IMR-90 (cell line): ENCODE measurements around the gene CEP83. TPM values are rescaled to one million over a fixed set of nuclear protein-coding genes. Genes with fewer than 3 reads are reported as not detected.
A peak's percentile ranks its signal among the peaks of the same experiment; 100 is the strongest.

Experiments
- ATAC-seq: fragments of 200-7000 bp; cut with Tn5 transposase; 2 replicates; pipeline ENCODE4 v1.9.1; 2020; ENCODE audit warnings: low read depth, mild to moderate bottlenecking, moderate library complexity
- BruUV-seq: library from RNA; stranded (reverse); fragments of 400-500 nt; replicated peaks from 2 replicates; lab custom pipeline; 2021; lab: Mats Ljungman, UMichigan
- CTCF ChIA-PET: fragments of 300-600 bp; formaldehyde crosslinking; extraction: SDS; loops from one replicate; lab custom pipeline; 2021; ENCODE audit warnings: antibody characterized with exemption; lab: Yijun Ruan, JAX
- POLR2A ChIA-PET: fragments of 300-600 bp; sonication (Branson Sonifier 250); formaldehyde crosslinking; loops from one replicate; lab custom pipeline; 2022; ENCODE audit warnings: antibody characterized with exemption; ENCODE audit not compliant: unreplicated experiment; lab: Charles Lee
- DNase-seq: peaks from one replicate; pipeline ENCODE4 v3.0.0; 2013
- H2AFZ ChIP-seq: replicated peaks from 2 replicates; pipeline ENCODE3; 2013; ENCODE audit warnings: low read length, mild to moderate bottlenecking; ENCODE audit not compliant: poor library complexity
- H2AK5ac ChIP-seq: 2 replicates; pipeline ENCODE4 v1.6.1; 2013; ENCODE audit warnings: low read depth, low read length, inconsistent platforms
- H2AK9ac ChIP-seq: replicated peaks from 2 replicates; pipeline ENCODE3; 2013; ENCODE audit warnings: mild to moderate bottlenecking, low read depth, low read length, moderate library complexity; ENCODE audit not compliant: poor library complexity
- H2BK120ac ChIP-seq: 2 replicates; pipeline ENCODE4 v1.6.1; 2013; ENCODE audit warnings: low read depth, low read length, inconsistent platforms
- H2BK15ac ChIP-seq: 3 replicates; pipeline ENCODE4 v1.6.1; 2013; ENCODE audit warnings: low read depth, low read length, inconsistent platforms
- H2BK20ac ChIP-seq: 2 replicates; pipeline ENCODE4 v1.6.1; 2013; ENCODE audit warnings: low read depth, mild to moderate bottlenecking, inconsistent platforms, low read length, moderate library complexity
- H2BK5ac ChIP-seq: 2 replicates; pipeline ENCODE4 v1.6.1; 2013; ENCODE audit warnings: mild to moderate bottlenecking, low read depth, low read length, inconsistent platforms; ENCODE audit not compliant: poor library complexity, severe bottlenecking
- H3K14ac ChIP-seq: replicated peaks from 2 replicates; pipeline ENCODE4 v1.6.1; 2013; ENCODE audit warnings: low read depth, low read length, inconsistent platforms
- H3K18ac ChIP-seq: 2 replicates; pipeline ENCODE4 v1.6.1; 2013; ENCODE audit warnings: low read depth, low read length, control low read depth
- H3K23ac ChIP-seq: 2 replicates; pipeline ENCODE4 v1.6.1; 2013; ENCODE audit warnings: low read depth, low read length, inconsistent platforms
- H3K27ac ChIP-seq: 2 replicates; pipeline ENCODE4 v1.5.1; 2013; ENCODE audit warnings: mild to moderate bottlenecking, control low read depth, low read length; ENCODE audit not compliant: insufficient read depth
- H3K27me3 ChIP-seq: 2 replicates; pipeline ENCODE4 v1.6.1; 2013; ENCODE audit warnings: low read length; ENCODE audit not compliant: control insufficient read depth, insufficient read depth
- H3K36me3 ChIP-seq: 2 replicates; pipeline ENCODE4 v1.6.1; 2013; ENCODE audit warnings: low read length, mixed read lengths; ENCODE audit not compliant: control insufficient read depth, insufficient read depth
- H3K4ac ChIP-seq: 2 replicates; pipeline ENCODE4 v1.6.1; 2013; ENCODE audit warnings: low read depth, low read length, inconsistent platforms
- H3K4me1 ChIP-seq: 2 replicates; pipeline ENCODE4 v1.6.1; 2013; ENCODE audit warnings: low read length, mixed read lengths; ENCODE audit not compliant: control insufficient read depth, insufficient read depth
- H3K4me2 ChIP-seq: 2 replicates; pipeline ENCODE4 v1.6.1; 2013; ENCODE audit warnings: low read depth, mild to moderate bottlenecking, control low read depth, low read length, moderate library complexity
- H3K4me3 ChIP-seq: 2 replicates; pipeline ENCODE4 v1.5.1; 2013; ENCODE audit warnings: low read depth, mild to moderate bottlenecking, control low read depth, low read length, moderate library complexity; ENCODE audit not compliant: insufficient read depth
- H3K56ac ChIP-seq: 2 replicates; pipeline ENCODE4 v1.6.1; 2013; ENCODE audit warnings: low read length, inconsistent platforms; ENCODE audit not compliant: insufficient read depth; ENCODE audit errors: extremely low read depth
- H3K79me1 ChIP-seq, 2 experiments: 2 replicates each; pipeline ENCODE4 v1.6.1; 2013; ENCODE audit warnings: low read length in 2 of 2, inconsistent platforms in 1 of 2, low read depth in 1 of 2
- H3K9ac ChIP-seq: 2 replicates; pipeline ENCODE4 v1.6.1; 2013; ENCODE audit warnings: low read depth, low read length, control low read depth
- H3K9me1 ChIP-seq: 2 replicates; pipeline ENCODE4 v1.6.1; 2013; ENCODE audit warnings: low read length, inconsistent platforms; ENCODE audit not compliant: insufficient read depth
- H3K9me3 ChIP-seq: 2 replicates; pipeline ENCODE4 v1.6.1; 2013; ENCODE audit warnings: low read length; ENCODE audit not compliant: control insufficient read depth, insufficient read depth
- H4K20me1 ChIP-seq: 2 replicates; pipeline ENCODE4 v1.6.1; 2013; ENCODE audit warnings: low read length, inconsistent platforms; ENCODE audit not compliant: insufficient read depth
- H4K5ac ChIP-seq: 2 replicates; pipeline ENCODE4 v1.6.1; 2013; ENCODE audit warnings: mild to moderate bottlenecking, low read depth, low read length, control low read depth
- H4K8ac ChIP-seq, 2 experiments: 2 replicates each; pipeline ENCODE4 v1.6.1; 2013; ENCODE audit warnings: low read depth in 2 of 2, low read length in 2 of 2, control low read depth in 1 of 2, inconsistent platforms in 1 of 2
- H4K91ac ChIP-seq: 2 replicates; pipeline ENCODE4 v1.6.1; 2013; ENCODE audit warnings: low read depth, low read length, inconsistent platforms; ENCODE audit not compliant: insufficient read depth
- CEBPB ChIP-seq: IDR thresholded peaks from 2 replicates; pipeline ENCODE4 v1.6.1; 2012; ENCODE audit warnings: low read depth, low read length, improper control_type of control experiment
- MAFK ChIP-seq: IDR thresholded peaks from 2 replicates; pipeline ENCODE4 v1.6.1; 2012; ENCODE audit warnings: low read depth, low read length, improper control_type of control experiment
- MXI1 ChIP-seq: IDR thresholded peaks from 2 replicates; pipeline ENCODE4 v1.6.1; 2012; ENCODE audit warnings: low read depth, mild to moderate bottlenecking, low read length, moderate library complexity, borderline replicate concordance
- RFX5 ChIP-seq: IDR thresholded peaks from 2 replicates; pipeline ENCODE4 v1.8.0; 2012; ENCODE audit warnings: low read depth, mild to moderate bottlenecking, low read length, moderate library complexity
- SMC3 ChIP-seq: fragments of 150-350 bp; IDR thresholded peaks from 2 replicates; pipeline ENCODE4 v1.6.1; 2016; ENCODE audit warnings: low read depth, mild to moderate bottlenecking, antibody characterized with exemption, low read length, moderate library complexity
- WGBS, 2 experiments: methylation state at CpG; one replicate each; pipeline versions ENCODE4 v1.1.5 to v1.1.7; 2013; ENCODE audit warnings: missing lambda C conversion rate in 2 of 2; ENCODE audit not compliant: insufficient read length in 1 of 2; ENCODE audit errors: extremely low coverage in 2 of 2; 5-methylcytosine and 5-hydroxymethylcytosine counted together
- dilution Hi-C: fragments of 300-500 bp; cut with HindIII; formaldehyde crosslinking; loops from one replicate; pipeline ENCODE4 v1.14.3; 2018; ENCODE audit warnings: low sequenced_read_pairs; ENCODE audit not compliant: unreplicated experiment
- in situ Hi-C: fragments of 300-500 bp; cut with MboI; formaldehyde crosslinking; loops from 3 replicates; pipeline ENCODE4 v1.14.3; 2019; ENCODE audit warnings: low sequenced_read_pairs, inconsistent platforms, mixed read lengths
- intact Hi-C: fragments of 100-400 bp; cut with micrococcal nuclease; formaldehyde crosslinking; loops from 2 replicates; pipeline ENCODE4 v1.10.0; 2022
- polyA plus RNA-seq, 3 experiments: library from polyadenylated mRNA; depleted of rRNA; stranded (reverse); fragments of >200 nt; gene quantifications; 2 replicates each; pipeline ENCODE4 v1.2.3, GENCODE V29; 2012; ENCODE audit warnings: low replicate concordance in 1 of 3
- total RNA-seq: library from RNA; depleted of rRNA; stranded (reverse); fragments of >200 nt; gene quantifications from 2 replicates; pipeline ENCODE4 v1.2.3, GENCODE V29; 2012

Gene CEP83
- total and polyA plus RNA-seq, 2 of the 4 experiments (the other 2 are of a cell fraction) = 3.9 to 8.9 TPM

DNA sequence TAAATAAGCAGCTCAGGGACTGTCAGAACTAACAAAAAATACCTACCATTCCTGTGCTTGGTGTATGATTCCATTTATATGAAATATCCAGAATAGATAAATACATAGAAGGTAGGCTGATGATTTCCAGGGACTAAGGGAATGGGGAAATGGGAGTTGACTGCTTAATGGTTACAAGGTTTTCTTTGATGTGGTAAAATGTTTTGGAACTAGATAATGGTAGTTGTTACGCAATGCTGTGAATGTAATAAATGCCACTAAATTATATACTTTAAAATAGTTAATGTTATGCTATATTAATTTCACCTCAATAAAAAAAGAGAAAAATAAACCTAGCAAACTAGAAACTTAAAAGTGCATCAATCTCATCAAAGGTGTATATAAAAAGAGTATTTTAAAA lies 41.1 kb downstream of the CEP83 start:
- H2BK5ac ChIP-seq = no peak overlapping the region
- H3K4me3 ChIP-seq = no peak overlapping the region
- in situ Hi-C loops = no loop called here
- no peak overlapping the region for H2AK5ac ChIP-seq
- no peak overlapping the region for H2BK15ac ChIP-seq
- no peaks in the 10 kb centered on the region for H3K9me1 ChIP-seq
- DNase-seq (no peak), ATAC-seq (no peak)
- no peak for TF ChIP-seq SMC3
- TF ChIP-seq MAFK = no peak
- no peak for TF ChIP-seq MXI1
- peak; percentile 80 for TF ChIP-seq CEBPB
- TF ChIP-seq RFX5 = no peak
- ChIA-PET CTCF (no interaction called here), POLR2A (no interaction called here)
- H4K91ac ChIP-seq = no peak overlapping the region
- dilution Hi-C loops = no loop called here
- H3K14ac ChIP-seq = no peak overlapping the region
- no TSS peak for BruUV-seq
- H3K27me3 ChIP-seq = no peaks in the 10 kb centered on the region
- no peak overlapping the region for H3K27ac ChIP-seq
- WGBS, 2 experiments = no CpG with 5 or more reads among the region's 1 CpG
- intact Hi-C loops = no loop called here
- H3K9ac ChIP-seq = no peak overlapping the region
- no peak overlapping the region for H4K5ac ChIP-seq
- H3K4me1 ChIP-seq = no peaks in the 10 kb centered on the region
- no peak overlapping the region for H2AFZ ChIP-seq
- no peak overlapping the region for H3K4ac ChIP-seq
- peaks cover 3 to 6% of the 10 kb centered on the region in 2 experiments; a peak in 2 of 4 replicates for H3K79me1 ChIP-seq
- H2BK20ac ChIP-seq = no peak overlapping the region
- H3K56ac ChIP-seq = no peak overlapping the region
- no peak overlapping the region for H3K18ac ChIP-seq
- H2BK120ac ChIP-seq = no peak overlapping the region
- no peaks in the 10 kb centered on the region for H3K36me3 ChIP-seq
- H3K4me2 ChIP-seq = no peak overlapping the region
- no peak overlapping the region for H2AK9ac ChIP-seq
- H3K23ac ChIP-seq = no peak overlapping the region
- peaks cover 6% of the 10 kb centered on the region for H3K9me3 ChIP-seq
- H4K8ac ChIP-seq = no peak overlapping the region
- no peaks in the 10 kb centered on the region for H4K20me1 ChIP-seq
